DOHH2 (cell line): Measurements from ENCODE around the gene CDHR3.

Experiments used
- CTCF ChIP-seq: fragments of 200-600 bp; sonication (generic); IDR thresholded peaks from one replicate; pipeline ENCODE4 v1.5.1; 2014; ENCODE audit warnings: antibody characterized with exemption, mild to moderate bottlenecking, low read depth, low read length; ENCODE audit not compliant: poor library complexity, severe bottlenecking
- EZH2phosphoT487 ChIP-seq: fragments of 200-600 bp; sonication (generic); IDR thresholded peaks from 2 replicates; pipeline ENCODE4 v1.6.1; 2017; ENCODE audit warnings: borderline replicate concordance, mild to moderate bottlenecking, antibody characterized with exemption, low read length, moderate library complexity, mixed read lengths

DNA sequence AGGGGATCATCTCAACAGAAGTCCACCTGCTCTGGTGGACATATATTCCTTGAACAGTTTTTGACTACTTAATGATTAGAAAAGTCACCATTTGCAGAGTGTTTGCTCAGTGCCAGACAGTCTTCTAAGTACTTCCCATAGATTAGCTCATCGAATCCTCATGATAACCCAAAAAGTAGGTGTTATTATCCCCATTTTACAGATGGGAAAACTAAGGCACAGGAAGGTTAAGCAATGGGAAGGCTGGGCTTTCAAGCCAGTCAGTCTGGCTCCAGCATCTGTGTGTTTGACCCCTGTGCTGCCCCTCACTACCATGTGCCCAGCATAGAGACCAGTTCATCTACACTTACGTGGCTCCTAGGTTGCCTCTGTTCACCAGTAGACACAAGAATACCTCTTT is 15.9 kb downstream of the CDHR3 start:
- no peak for TF ChIP-seq CTCF
- no peak for TF ChIP-seq EZH2phosphoT487
